A549 (cell line): ENCODE data around the gene PCYT1A.

Experiments used
- BHLHE40 ChIP-seq: IDR thresholded peaks from 2 replicates; pipeline ENCODE4 v1.6.1; 2012; ENCODE audit warnings: low read depth, low read length, inconsistent platforms
- POLR2A ChIP-seq: IDR thresholded peaks from 2 replicates; pipeline ENCODE4 v1.6.1; 2012; ENCODE audit warnings: mild to moderate bottlenecking, low read length
- RFX5 ChIP-seq: fragments of 450-650 bp; IDR thresholded peaks from 2 replicates; pipeline ENCODE4 v1.7.1; 2014; ENCODE audit warnings: antibody characterized with exemption, mild to moderate bottlenecking, moderate library complexity
- RNF2 ChIP-seq: fragments of 200-600 bp; sonication (generic); IDR thresholded peaks from 2 replicates; pipeline ENCODE4 v1.6.1; 2016; ENCODE audit warnings: low read depth, mild to moderate bottlenecking, antibody characterized with exemption, moderate library complexity, borderline replicate concordance
- TF ChIP-seq, protein P1 (sequence below): fragments of >200 bp; sonication (Bioruptor Twin); formaldehyde crosslinking; IDR thresholded peaks from 3 replicates; pipeline ENCODE4 v1.5.1; 2016
- TF ChIP-seq, protein P2 (sequence below): fragments of >200 bp; sonication (Bioruptor Twin); formaldehyde crosslinking; IDR thresholded peaks from 3 replicates; pipeline ENCODE4 v1.6.1; 2016
- TF ChIP-seq, protein P3 (sequence below): fragments of 200-600 bp; sonication (generic); IDR thresholded peaks from 2 replicates; pipeline ENCODE4 v1.6.1; 2016; ENCODE audit warnings: antibody characterized with exemption, mild to moderate bottlenecking, moderate library complexity

DNA sequence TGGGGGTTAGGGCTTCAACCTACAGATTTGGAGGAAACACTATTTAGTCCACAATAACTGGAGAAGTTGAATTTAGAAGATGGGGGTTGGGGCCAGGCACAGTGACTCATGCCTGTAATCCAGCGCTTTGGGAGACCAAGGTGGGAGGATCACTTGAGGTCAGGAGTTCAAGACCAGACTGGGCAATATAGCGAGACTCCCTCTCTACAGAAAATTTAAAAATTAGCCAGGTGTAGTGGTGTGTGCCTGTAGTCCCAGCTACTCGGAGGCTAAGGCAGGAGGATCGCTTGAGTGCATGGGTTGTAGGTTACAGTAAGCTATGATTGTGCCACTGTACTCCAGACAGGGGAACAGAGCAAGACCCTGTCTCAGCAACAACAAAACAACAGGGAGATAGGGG is 35.5 kb upstream of the PCYT1A start:
- no peak for TF ChIP-seq RNF2
- TF ChIP-seq, protein P1, sequence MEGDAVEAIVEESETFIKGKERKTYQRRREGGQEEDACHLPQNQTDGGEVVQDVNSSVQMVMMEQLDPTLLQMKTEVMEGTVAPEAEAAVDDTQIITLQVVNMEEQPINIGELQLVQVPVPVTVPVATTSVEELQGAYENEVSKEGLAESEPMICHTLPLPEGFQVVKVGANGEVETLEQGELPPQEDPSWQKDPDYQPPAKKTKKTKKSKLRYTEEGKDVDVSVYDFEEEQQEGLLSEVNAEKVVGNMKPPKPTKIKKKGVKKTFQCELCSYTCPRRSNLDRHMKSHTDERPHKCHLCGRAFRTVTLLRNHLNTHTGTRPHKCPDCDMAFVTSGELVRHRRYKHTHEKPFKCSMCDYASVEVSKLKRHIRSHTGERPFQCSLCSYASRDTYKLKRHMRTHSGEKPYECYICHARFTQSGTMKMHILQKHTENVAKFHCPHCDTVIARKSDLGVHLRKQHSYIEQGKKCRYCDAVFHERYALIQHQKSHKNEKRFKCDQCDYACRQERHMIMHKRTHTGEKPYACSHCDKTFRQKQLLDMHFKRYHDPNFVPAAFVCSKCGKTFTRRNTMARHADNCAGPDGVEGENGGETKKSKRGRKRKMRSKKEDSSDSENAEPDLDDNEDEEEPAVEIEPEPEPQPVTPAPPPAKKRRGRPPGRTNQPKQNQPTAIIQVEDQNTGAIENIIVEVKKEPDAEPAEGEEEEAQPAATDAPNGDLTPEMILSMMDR: no peak
- TF ChIP-seq POLR2A: no peak
- TF ChIP-seq, protein P2, sequence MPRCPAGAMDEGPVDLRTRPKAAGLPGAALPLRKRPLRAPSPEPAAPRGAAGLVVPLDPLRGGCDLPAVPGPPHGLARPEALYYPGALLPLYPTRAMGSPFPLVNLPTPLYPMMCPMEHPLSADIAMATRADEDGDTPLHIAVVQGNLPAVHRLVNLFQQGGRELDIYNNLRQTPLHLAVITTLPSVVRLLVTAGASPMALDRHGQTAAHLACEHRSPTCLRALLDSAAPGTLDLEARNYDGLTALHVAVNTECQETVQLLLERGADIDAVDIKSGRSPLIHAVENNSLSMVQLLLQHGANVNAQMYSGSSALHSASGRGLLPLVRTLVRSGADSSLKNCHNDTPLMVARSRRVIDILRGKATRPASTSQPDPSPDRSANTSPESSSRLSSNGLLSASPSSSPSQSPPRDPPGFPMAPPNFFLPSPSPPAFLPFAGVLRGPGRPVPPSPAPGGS: no peak
- TF ChIP-seq, protein P3, sequence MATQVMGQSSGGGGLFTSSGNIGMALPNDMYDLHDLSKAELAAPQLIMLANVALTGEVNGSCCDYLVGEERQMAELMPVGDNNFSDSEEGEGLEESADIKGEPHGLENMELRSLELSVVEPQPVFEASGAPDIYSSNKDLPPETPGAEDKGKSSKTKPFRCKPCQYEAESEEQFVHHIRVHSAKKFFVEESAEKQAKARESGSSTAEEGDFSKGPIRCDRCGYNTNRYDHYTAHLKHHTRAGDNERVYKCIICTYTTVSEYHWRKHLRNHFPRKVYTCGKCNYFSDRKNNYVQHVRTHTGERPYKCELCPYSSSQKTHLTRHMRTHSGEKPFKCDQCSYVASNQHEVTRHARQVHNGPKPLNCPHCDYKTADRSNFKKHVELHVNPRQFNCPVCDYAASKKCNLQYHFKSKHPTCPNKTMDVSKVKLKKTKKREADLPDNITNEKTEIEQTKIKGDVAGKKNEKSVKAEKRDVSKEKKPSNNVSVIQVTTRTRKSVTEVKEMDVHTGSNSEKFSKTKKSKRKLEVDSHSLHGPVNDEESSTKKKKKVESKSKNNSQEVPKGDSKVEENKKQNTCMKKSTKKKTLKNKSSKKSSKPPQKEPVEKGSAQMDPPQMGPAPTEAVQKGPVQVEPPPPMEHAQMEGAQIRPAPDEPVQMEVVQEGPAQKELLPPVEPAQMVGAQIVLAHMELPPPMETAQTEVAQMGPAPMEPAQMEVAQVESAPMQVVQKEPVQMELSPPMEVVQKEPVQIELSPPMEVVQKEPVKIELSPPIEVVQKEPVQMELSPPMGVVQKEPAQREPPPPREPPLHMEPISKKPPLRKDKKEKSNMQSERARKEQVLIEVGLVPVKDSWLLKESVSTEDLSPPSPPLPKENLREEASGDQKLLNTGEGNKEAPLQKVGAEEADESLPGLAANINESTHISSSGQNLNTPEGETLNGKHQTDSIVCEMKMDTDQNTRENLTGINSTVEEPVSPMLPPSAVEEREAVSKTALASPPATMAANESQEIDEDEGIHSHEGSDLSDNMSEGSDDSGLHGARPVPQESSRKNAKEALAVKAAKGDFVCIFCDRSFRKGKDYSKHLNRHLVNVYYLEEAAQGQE: no peak
- TF ChIP-seq BHLHE40: no peak
- TF ChIP-seq RFX5: no peak
